PC-9 (cell line): ENCODE data around the gene STOML1. TPM values are rescaled to one million over a fixed set of nuclear protein-coding genes. Genes with fewer than 3 reads are reported as not detected.
A peak's percentile ranks its signal among the peaks of the same experiment; 100 is the strongest.

Experiments
- BruUV-seq: library from RNA; stranded (reverse); fragments of 400-500 nt; replicated peaks from 2 replicates; lab custom pipeline; 2021; lab: Mats Ljungman, UMichigan
- CTCF ChIA-PET: fragments of 300-600 bp; sonication (Branson Sonifier 250); formaldehyde crosslinking; loops from one replicate; lab custom pipeline; 2022; ENCODE audit warnings: antibody characterized with exemption; lab: Charles Lee
- POLR2A ChIA-PET: fragments of 300-600 bp; sonication (Branson Sonifier 250); formaldehyde crosslinking; loops from one replicate; lab custom pipeline; 2022; ENCODE audit warnings: antibody characterized with exemption; ENCODE audit not compliant: unreplicated experiment; lab: Charles Lee
- DNase-seq, 2 experiments: peaks; one replicate each; pipeline versions ENCODE4 v3.0.0 to v3.0.0-alpha.2; 2015 to 2022; ENCODE audit warnings: mixed read lengths in 1 of 2
- H2AFZ ChIP-seq: fragments of 200-600 bp; sonication (generic); 2 replicates; pipeline ENCODE4 v1.8.1; 2017; ENCODE audit warnings: antibody characterized with exemption
- H3F3A ChIP-seq: fragments of 200-600 bp; sonication (generic); 2 replicates; pipeline ENCODE4 v1.8.1; 2017; ENCODE audit warnings: antibody characterized with exemption, mild to moderate bottlenecking, low read depth; ENCODE audit not compliant: insufficient read depth
- H3K27ac ChIP-seq: fragments of 200-600 bp; sonication (generic); 2 replicates; pipeline ENCODE4 v1.6.1; 2016; ENCODE audit warnings: mixed run types
- H3K27me3 ChIP-seq: fragments of 200-600 bp; sonication (generic); 2 replicates; pipeline ENCODE4 v1.6.1; 2016; ENCODE audit warnings: low read depth, mixed run types; ENCODE audit not compliant: insufficient read depth
- H3K36me3 ChIP-seq: fragments of 200-600 bp; sonication (generic); 2 replicates; pipeline ENCODE4 v1.6.1; 2016; ENCODE audit warnings: low read depth, mixed run types
- H3K4me1 ChIP-seq: fragments of 200-600 bp; sonication (generic); replicated peaks from 2 replicates; pipeline ENCODE4 v1.6.1; 2016; ENCODE audit warnings: mixed run types; ENCODE audit not compliant: insufficient read depth
- H3K4me2 ChIP-seq: fragments of 200-600 bp; sonication (generic); 2 replicates; pipeline ENCODE4 v1.6.1; 2017; ENCODE audit warnings: mixed run types
- H3K4me3 ChIP-seq: fragments of 200-600 bp; sonication (generic); 2 replicates; pipeline ENCODE4 v1.6.1; 2016; ENCODE audit warnings: mixed run types
- H3K79me2 ChIP-seq: fragments of 200-600 bp; sonication (generic); 2 replicates; pipeline ENCODE4 v1.6.1; 2017; ENCODE audit warnings: low read depth, mixed run types
- H3K9me2 ChIP-seq: fragments of 200-600 bp; sonication (generic); 2 replicates; pipeline ENCODE4 v1.8.1; 2017; ENCODE audit warnings: mild to moderate bottlenecking; ENCODE audit not compliant: insufficient read depth
- H3K9me3 ChIP-seq: fragments of 200-600 bp; sonication (generic); 2 replicates; pipeline ENCODE4 v1.8.1; 2016; ENCODE audit warnings: low read depth; ENCODE audit not compliant: insufficient read depth
- H4K20me1 ChIP-seq: fragments of 200-600 bp; sonication (generic); 2 replicates; pipeline ENCODE4 v1.8.1; 2017; ENCODE audit not compliant: insufficient read depth
- EZH2 ChIP-seq: fragments of 200-600 bp; sonication (generic); IDR thresholded peaks from 2 replicates; pipeline ENCODE4 v1.8.0; 2017; ENCODE audit warnings: antibody characterized with exemption, low read depth
- intact Hi-C: fragments of 100-400 bp; cut with micrococcal nuclease; formaldehyde crosslinking; loops from one replicate; pipeline ENCODE4 v1.10.0; 2022; ENCODE audit not compliant: unreplicated experiment
- total RNA-seq: library from RNA; stranded (reverse); gene quantifications from 2 replicates; pipeline ENCODE4 v1.2.3, GENCODE V29; 2021
- TF ChIP-seq, protein P1 (sequence below): fragments of 200-600 bp; sonication (generic); conservative IDR thresholded peaks from 2 replicates; pipeline ENCODE4 v1.6.1; 2017; ENCODE audit warnings: mixed run types, antibody characterized with exemption, mild to moderate bottlenecking, moderate library complexity

The STOML1 gene
- total RNA-seq, 1 experiment from 2014 or later = 6.1 TPM

DNA sequence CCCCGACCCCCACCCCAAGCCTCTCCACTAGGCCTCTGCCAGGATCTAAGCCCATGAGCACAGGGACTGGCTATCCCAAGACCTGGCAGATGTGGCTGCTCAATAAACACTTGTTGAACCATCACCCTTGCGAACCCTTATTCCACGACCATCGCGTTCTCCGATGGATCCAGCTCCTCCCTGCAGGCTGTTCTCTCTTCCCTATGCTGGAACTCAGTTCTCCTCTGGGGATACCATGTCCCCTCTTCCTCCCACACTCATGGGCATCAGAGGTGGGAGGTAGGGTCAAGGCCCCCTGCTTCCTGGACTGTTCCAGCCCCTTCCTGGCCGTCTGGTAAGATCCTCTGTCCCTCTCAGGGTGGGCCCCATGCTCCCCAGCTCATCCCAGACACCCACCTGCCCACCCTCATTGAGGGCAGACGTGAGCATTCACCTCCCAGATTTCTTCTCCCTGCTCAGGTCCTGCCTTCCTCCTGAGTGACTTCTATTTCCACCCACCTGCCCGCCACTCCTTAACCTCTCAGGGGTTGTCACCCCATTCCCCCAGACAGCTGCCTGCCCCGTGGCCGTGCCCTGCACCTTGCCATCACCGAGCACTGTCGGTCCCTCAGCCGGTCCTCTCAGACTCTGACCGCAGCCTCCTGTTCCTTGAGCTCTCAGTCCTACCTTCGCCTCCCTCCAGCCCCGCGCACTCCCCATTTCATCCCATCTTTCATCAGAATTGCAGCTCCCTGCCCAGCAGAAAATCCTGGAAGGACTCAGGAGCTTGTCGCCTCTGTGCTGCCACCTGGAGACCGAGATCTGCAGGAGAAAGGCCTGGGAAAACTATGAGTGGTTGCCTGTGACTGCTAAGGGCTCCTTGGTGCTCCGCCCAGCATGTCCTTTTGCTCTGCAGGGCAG is 44.4 kb upstream of the STOML1 start:
- intact Hi-C loops = loop anchor here (10.0 kb wide), 1 partner anchor 62 kb away; no protein-coding TSS in a partner anchor
- H3K27ac ChIP-seq = no peak overlapping the region
- ChIA-PET POLR2A (no interaction called here), CTCF (interaction anchor here (1.3 kb wide), 1 partner anchor 64 kb away, joined by 8 read pairs; no protein-coding TSS in a partner anchor)
- no peaks in the 10 kb centered on the region for H3K27me3 ChIP-seq
- no peaks in the 10 kb centered on the region for H3K9me2 ChIP-seq
- DNase-seq = peak in 1 of 2 experiments; percentile 26
- no peaks in the 10 kb centered on the region for H3K9me3 ChIP-seq
- H4K20me1 ChIP-seq = no peaks in the 10 kb centered on the region
- H3K36me3 ChIP-seq = no peaks in the 10 kb centered on the region
- peaks cover 7% of the 10 kb centered on the region; the same call in 1 of the 2 replicates for H3K4me1 ChIP-seq
- no peak overlapping the region for H2AFZ ChIP-seq
- 0 out of 2 replicates have a peak, but pooled peaks cover 1% of the 10 kb centered on the region for H3F3A ChIP-seq
- no peak overlapping the region for H3K4me2 ChIP-seq
- no TSS peak for BruUV-seq
- no peak overlapping the region for H3K4me3 ChIP-seq
- no peaks in the 10 kb centered on the region for H3K79me2 ChIP-seq
- no peak for TF ChIP-seq EZH2
- TF ChIP-seq, protein P1, sequence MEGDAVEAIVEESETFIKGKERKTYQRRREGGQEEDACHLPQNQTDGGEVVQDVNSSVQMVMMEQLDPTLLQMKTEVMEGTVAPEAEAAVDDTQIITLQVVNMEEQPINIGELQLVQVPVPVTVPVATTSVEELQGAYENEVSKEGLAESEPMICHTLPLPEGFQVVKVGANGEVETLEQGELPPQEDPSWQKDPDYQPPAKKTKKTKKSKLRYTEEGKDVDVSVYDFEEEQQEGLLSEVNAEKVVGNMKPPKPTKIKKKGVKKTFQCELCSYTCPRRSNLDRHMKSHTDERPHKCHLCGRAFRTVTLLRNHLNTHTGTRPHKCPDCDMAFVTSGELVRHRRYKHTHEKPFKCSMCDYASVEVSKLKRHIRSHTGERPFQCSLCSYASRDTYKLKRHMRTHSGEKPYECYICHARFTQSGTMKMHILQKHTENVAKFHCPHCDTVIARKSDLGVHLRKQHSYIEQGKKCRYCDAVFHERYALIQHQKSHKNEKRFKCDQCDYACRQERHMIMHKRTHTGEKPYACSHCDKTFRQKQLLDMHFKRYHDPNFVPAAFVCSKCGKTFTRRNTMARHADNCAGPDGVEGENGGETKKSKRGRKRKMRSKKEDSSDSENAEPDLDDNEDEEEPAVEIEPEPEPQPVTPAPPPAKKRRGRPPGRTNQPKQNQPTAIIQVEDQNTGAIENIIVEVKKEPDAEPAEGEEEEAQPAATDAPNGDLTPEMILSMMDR = peak; percentile 58

DNA sequence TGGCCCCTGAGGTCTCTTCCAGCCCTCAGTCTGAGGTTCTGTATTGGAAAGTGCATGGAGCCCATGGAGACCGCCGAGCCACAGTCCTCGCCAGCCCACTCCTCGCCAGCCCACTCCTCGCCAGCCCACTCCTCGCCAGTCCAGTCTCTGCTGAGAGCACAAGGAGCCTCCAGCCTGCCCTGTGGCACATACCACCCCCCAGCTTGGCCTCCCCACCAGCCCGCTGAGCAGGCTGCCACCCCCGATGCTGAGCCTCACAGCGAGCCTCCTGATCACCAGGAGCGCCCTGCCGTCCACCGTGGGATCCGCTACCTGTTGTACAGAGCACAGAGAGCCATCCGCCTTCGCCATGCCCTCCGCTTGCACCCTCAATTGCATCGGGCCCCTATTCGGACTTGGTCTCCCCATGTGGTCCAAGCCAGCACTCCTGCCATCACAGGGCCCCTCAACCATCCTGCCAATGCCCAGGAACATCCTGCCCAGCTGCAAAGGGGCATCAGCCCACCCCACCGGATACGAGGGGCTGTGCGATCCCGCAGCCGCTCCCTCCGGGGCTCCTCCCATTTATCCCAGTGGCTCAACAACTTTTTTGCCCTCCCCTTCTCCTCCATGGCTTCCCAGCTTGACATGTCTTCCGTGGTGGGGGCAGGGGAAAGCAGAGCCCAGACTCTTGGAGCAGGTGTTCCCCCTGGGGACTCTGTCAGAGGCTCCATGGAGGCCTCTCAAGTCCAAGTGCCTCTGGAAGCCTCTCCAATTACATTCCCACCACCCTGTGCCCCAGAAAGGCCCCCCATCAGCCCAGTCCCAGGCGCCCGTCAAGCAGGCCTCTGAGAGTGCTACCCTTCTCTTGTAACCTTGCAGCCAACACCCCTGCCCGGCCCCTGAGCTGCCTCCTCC is 43.3 kb upstream of the STOML1 start:
- Histone ChIP-seq H3K4me1 (peaks cover 5% of the 10 kb centered on the region; the same call in 1 of the 2 replicates), H3K4me2 (no peak overlapping the region), H3K9me3 (no peaks in the 10 kb centered on the region), H3F3A (0 out of 2 replicates have a peak, but pooled peaks cover 3% of the 10 kb centered on the region), H3K79me2 (no peaks in the 10 kb centered on the region), H3K27me3 (no peaks in the 10 kb centered on the region), H3K4me3 (no peak overlapping the region), H3K9me2 (no peaks in the 10 kb centered on the region), H3K27ac (no peak overlapping the region), H3K36me3 (no peaks in the 10 kb centered on the region), H4K20me1 (no peaks in the 10 kb centered on the region), H2AFZ (no peak overlapping the region)
- TF ChIP-seq EZH2 = no peak
- TF ChIP-seq, protein P1 = no peak
- ChIA-PET CTCF (no interaction called here), POLR2A (no interaction called here)
- intact Hi-C loops = loop anchor here (10.0 kb wide), 1 partner anchor 61 kb away; no protein-coding TSS in a partner anchor
- BruUV-seq = no TSS peak
- no peak for DNase-seq

DNA sequence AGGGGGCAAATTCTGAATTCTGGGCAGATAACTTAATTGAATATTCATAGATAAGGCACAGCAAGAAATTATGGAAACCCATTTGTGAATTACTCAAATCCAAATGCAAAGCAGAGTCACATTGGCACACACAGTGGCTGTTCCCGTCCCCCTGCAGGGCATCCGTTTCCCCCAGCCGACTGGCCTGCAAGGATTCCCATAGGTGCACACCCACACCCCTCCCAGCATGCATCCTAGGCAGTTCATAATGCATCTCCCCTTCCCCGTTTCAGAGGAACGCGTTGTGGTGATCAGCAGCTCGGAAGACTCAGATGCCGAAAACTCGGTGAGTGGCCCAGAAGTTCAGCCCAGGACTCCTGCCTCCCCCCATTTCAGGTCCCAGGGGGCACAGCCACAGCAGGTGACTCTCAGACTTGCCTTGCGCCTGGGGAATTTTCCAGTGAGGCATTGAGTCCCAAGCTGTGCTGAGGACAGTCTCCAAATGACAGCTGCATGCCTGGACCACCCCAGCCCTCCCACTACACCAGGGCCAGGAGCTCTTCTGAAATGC is 42.2 kb upstream of the STOML1 start:
- ChIA-PET CTCF (no interaction called here), POLR2A (no interaction called here)
- Histone ChIP-seq H3K4me1 (no peaks in the 10 kb centered on the region), H3K27ac (no peak overlapping the region), H3K27me3 (no peaks in the 10 kb centered on the region), H4K20me1 (no peaks in the 10 kb centered on the region), H3K9me3 (no peaks in the 10 kb centered on the region), H3F3A (0 out of 2 replicates have a peak, but pooled peaks cover 3% of the 10 kb centered on the region), H3K36me3 (no peaks in the 10 kb centered on the region), H3K9me2 (no peaks in the 10 kb centered on the region), H3K4me3 (no peak overlapping the region), H3K4me2 (no peak overlapping the region), H2AFZ (no peak overlapping the region), H3K79me2 (no peaks in the 10 kb centered on the region)
- TF ChIP-seq, protein P1 = no peak
- TF ChIP-seq EZH2 = no peak
- no peak for DNase-seq
- intact Hi-C loops = loop anchor here (10.0 kb wide), 1 partner anchor 59 kb away; no protein-coding TSS in a partner anchor
- BruUV-seq = no TSS peak
